ENCODE results near the gene GRIFIN.

GRCh38 chr7:2477447-2478398 is 1.5 kb upstream of the GRIFIN start:
- TF ChIP-seq CTCF (optimal IDR thresholded peaks at IDR 0.05 in 1 of 3, IDR thresholded peaks at IDR 0.05 in 1 of 3, conservative IDR thresholded peaks at IDR 0.05 in 1 of 3; ENCODE audit: extremely low read depth in 1 of 3, insufficient read depth in 2 of 3, low read length in 3 of 3) (peak; percentile 15 to 82 (median 49)), EZH2 (IDR thresholded peaks at IDR 0.05; ENCODE audit: low read length) (no peak)
